ENCODE results near the gene TSPAN18. TPM values are rescaled to one million over a fixed set of nuclear protein-coding genes. Genes with fewer than 3 reads are reported as not detected.

The TSPAN18 gene
- total and polyA plus RNA-seq, 2 of the 8 experiments (the other 6 are each of a cell fraction or from before 2014, with no cell fraction given): 5.2 to 10.2 TPM

GRCh38 chr11:44978961-44979331, 252.2 kb downstream of the TSPAN18 start:
- H2BK20ac ChIP-seq (ENCODE audit: low read length): peak overlapping the region; percentile 99
- H3K18ac ChIP-seq (ENCODE audit: extremely low read depth, low read length): peak overlapping the region; percentile 84
- H3K9ac ChIP-seq (replicated peaks in 1 of 4; ENCODE audit: extremely low read depth in 1 of 4, low read depth in 3 of 4, low read length in 3 of 4): no peak overlapping the region
- peak overlapping the region; percentile 24 for H2BK120ac ChIP-seq (replicated peaks; ENCODE audit: low read depth, low read length)
- peaks cover 0 to 27% (median 18%) of the 10 kb centered on the region in 4 experiments; a peak in 6 of 7 replicates for H3K4me1 ChIP-seq (replicated peaks in 1 of 4; ENCODE audit: control insufficient read depth in 3 of 4, insufficient read depth in 4 of 4, low read length in 3 of 4)
- DNase-seq (ENCODE audit: low read depth in 1 of 2, low spot score in 2 of 2) (no peak), FAIRE-seq (no peak)
- peak overlapping the region; percentile 100; the same call in 1 of the 2 replicates for H2BK12ac ChIP-seq (ENCODE audit: low read depth, low read length)
- no peak overlapping the region for H4K5ac ChIP-seq (ENCODE audit: insufficient read length, low read depth, low read length)
- H3K79me1 ChIP-seq (ENCODE audit: low read depth, low read length): no peaks in the 10 kb centered on the region
- no peak overlapping the region; the same call in 1 of the 2 replicates for H4K8ac ChIP-seq (ENCODE audit: extremely low read depth, insufficient read depth, low read length)
- H3K4ac ChIP-seq (replicated peaks; ENCODE audit: insufficient read length, low read depth, low read length): peak overlapping the region; percentile 22
- WGBS, 2 experiments (ENCODE audit: extremely low coverage in 1 of 2, insufficient coverage in 1 of 2, insufficient read length in 1 of 2, insufficient replicate concordance in 2 of 2, low coverage in 1 of 2, low lambda C conversion rate in 2 of 2, missing lambda C conversion rate in 1 of 2): 84% methylated on average over 1 of the region's 1 CpG; no CpG with 5 or more reads in 1 of the 2 experiments
- H2BK15ac ChIP-seq (ENCODE audit: low read length): peak overlapping the region; percentile 98
- peak overlapping the region; percentile 76; the same call in 1 of the 2 replicates for H2BK5ac ChIP-seq (ENCODE audit: low read depth, low read length)
- peak overlapping the region; percentile 100 for H2AK5ac ChIP-seq (ENCODE audit: low read depth, low read length)
- H3K36me3 ChIP-seq (ENCODE audit: control insufficient read depth in 2 of 4, insufficient read depth in 4 of 4, low read length in 3 of 4): no peaks in the 10 kb centered on the region
- H4K91ac ChIP-seq (replicated peaks; ENCODE audit: insufficient read length, low read length): no peak overlapping the region
- H3K4me3 ChIP-seq (ENCODE audit: extremely low read depth in 1 of 4, insufficient read depth in 2 of 4, low read depth in 3 of 4, low read length in 4 of 4): no peak overlapping the region
- ChIA-PET CTCF (ENCODE audit: partially characterized antibody) (interaction anchor here (0.7 to 38.2 kb wide), 13 partner anchors 13 to 204 kb away, joined by 3 to 731 read pairs (median 6); partner anchors contain the start of gene TP53I11), POLR2A (ENCODE audit: partially characterized antibody) (interaction anchor here (1.2 to 4.8 kb wide), 5 partner anchors 13 to 78 kb away, joined by 3 to 16 read pairs (median 4); no protein-coding TSS in a partner anchor)
- H3K27me3 ChIP-seq (replicated peaks in 1 of 4; ENCODE audit: control insufficient read depth in 3 of 4, extremely low read depth in 1 of 4, insufficient read depth in 3 of 4, low read length in 3 of 4): no peaks in the 10 kb centered on the region
- H4K20me1 ChIP-seq (replicated peaks in 1 of 2; ENCODE audit: control insufficient read depth in 1 of 2, insufficient read depth in 2 of 2, low read length in 2 of 2): peaks cover 0 to 5% of the 10 kb centered on the region in 2 experiments
- H3K23ac ChIP-seq (ENCODE audit: insufficient read length): no peak overlapping the region
- H3K27ac ChIP-seq (ENCODE audit: low read depth, low read length): no peak overlapping the region
- no peak overlapping the region for H3K14ac ChIP-seq (ENCODE audit: insufficient read length)
- no peak overlapping the region for H3K56ac ChIP-seq (replicated peaks; ENCODE audit: insufficient read length, low read depth, low read length)
- H3K79me2 ChIP-seq (ENCODE audit: control insufficient read depth in 1 of 2, insufficient read depth in 2 of 2, low read length in 2 of 2): no peaks in the 10 kb centered on the region
- no peak overlapping the region; a peak in 1 of 4 replicates for H3K4me2 ChIP-seq (ENCODE audit: insufficient read depth in 1 of 2, low read depth in 2 of 2, low read length in 2 of 2)
- H3K23me2 ChIP-seq (ENCODE audit: low read depth, low read length): peaks cover 6% of the 10 kb centered on the region
- no peak overlapping the region; the same call in 1 of the 2 replicates for H2AFZ ChIP-seq (ENCODE audit: low read length)
- H3K9me3 ChIP-seq (ENCODE audit: insufficient read depth in 2 of 2, low read depth in 1 of 2, low read length in 1 of 2): no peaks in the 10 kb centered on the region
- TF ChIP-seq PHF8 (conservative IDR thresholded peaks at IDR 0.05; ENCODE audit: low read depth, low read length) (no peak), ASH2L (IDR thresholded peaks at IDR 0.05; ENCODE audit: low read length) (no peak), SP2 (IDR thresholded peaks at IDR 0.05; ENCODE audit: low read length) (no peak), POLR2A (IDR thresholded peaks at IDR 0.05; ENCODE audit: control extremely low read depth in 1 of 2, low read depth in 2 of 2, low read length in 2 of 2) (no peak), NRF1 (IDR thresholded peaks at IDR 0.05; ENCODE audit: low read depth, low read length) (no peak), RFX5 (IDR thresholded peaks at IDR 0.05; ENCODE audit: borderline replicate concordance, low read depth, low read length) (no peak)
